HCT116 (cell line): ENCODE results near the gene FABP3. TPM values are rescaled to one million over a fixed set of nuclear protein-coding genes. Genes with fewer than 3 reads are reported as not detected.

Source experiments
- ATAC-seq: fragments of 200-7000 bp; cut with Tn5 transposase; 2 replicates; pipeline ENCODE4 v1.9.1; 2020; ENCODE audit warnings: mild to moderate bottlenecking, moderate library complexity
- BruUV-seq: library from RNA; stranded (reverse); fragments of 400-500 nt; replicated peaks from 2 replicates; lab custom pipeline; 2021; lab: Mats Ljungman, UMichigan
- CTCF ChIA-PET: fragments of 300-600 bp; sonication (Branson Sonifier 250); formaldehyde crosslinking; loops from one replicate; lab custom pipeline; 2021; ENCODE audit warnings: antibody characterized with exemption; lab: Charles Lee
- POLR2A ChIA-PET: fragments of 300-600, 350-600 bp; sonication (Branson Sonifier 250); formaldehyde crosslinking; loops from one replicate; lab custom pipeline; 2021; ENCODE audit warnings: antibody characterized with exemption; lab: Charles Lee
- RAD21 ChIA-PET, 2 experiments: fragments of 300-600 bp; sonication (Branson Sonifier 250); formaldehyde crosslinking; loops; one replicate each; lab custom pipeline; 2023; ENCODE audit warnings: low total read pairs in 2 of 2; ENCODE audit not compliant: uncharacterized antibody in 2 of 2, unreplicated experiment in 2 of 2, low non-redundant PET in 1 of 2; lab: Charles Lee
- DNase-seq: peaks from one replicate; pipeline ENCODE4 v3.0.0-alpha.2; 2010; ENCODE audit warnings: low read depth, low spot score
- H2AFZ ChIP-seq: fragments of 200-600 bp; shearing (Covaris generic), sonication (generic); 2 replicates; pipeline ENCODE4 v1.6.1; 2017; ENCODE audit warnings: low read depth, mixed run types, mixed read lengths, antibody characterized with exemption, low read length; ENCODE audit not compliant: poor library complexity, severe bottlenecking
- H3K27ac ChIP-seq: 2 replicates; pipeline ENCODE4 v1.5.1; 2012; ENCODE audit warnings: low read depth, low read length
- H3K27me3 ChIP-seq: fragments of 200-600 bp; sonication (generic); 2 replicates; pipeline ENCODE4 v1.6.1; 2016; ENCODE audit warnings: mixed run types, low read length, mixed read lengths; ENCODE audit not compliant: insufficient read depth
- H3K36me3 ChIP-seq, 2 experiments: fragments of 200-500 bp in 1 of 2; fragments of 200-600 bp in 1 of 2; sonication (Bioruptor generic) in 1 of 2; sonication (generic) in 1 of 2; 2 replicates each; pipeline versions ENCODE4 v1.5.1 to v1.6.1; 2014 to 2016; ENCODE audit warnings: low read length in 2 of 2, inconsistent platforms in 1 of 2, mixed read lengths in 1 of 2, mixed run types in 1 of 2; ENCODE audit not compliant: insufficient read depth in 2 of 2, control insufficient read depth in 1 of 2
- H3K4me1 ChIP-seq, 2 experiments: fragments of 200-600 bp in 1 of 2; sonication (generic) in 1 of 2; 2 replicates each; pipeline versions ENCODE4 v1.5.1 to v1.6.1; 2012 to 2017; ENCODE audit warnings: low read length in 2 of 2, inconsistent platforms in 1 of 2, mild to moderate bottlenecking in 1 of 2, mixed read lengths in 1 of 2, mixed run types in 1 of 2, moderate library complexity in 1 of 2; ENCODE audit not compliant: insufficient read depth in 2 of 2, control insufficient read depth in 1 of 2
- H3K4me2 ChIP-seq: fragments of 200-600 bp; sonication (generic); 2 replicates; pipeline ENCODE4 v1.6.1; 2017; ENCODE audit warnings: mixed run types, low read length, mixed read lengths
- H3K4me3 ChIP-seq, 2 experiments: fragments of 200-600 bp in 1 of 2; sonication (generic) in 1 of 2; replicated peaks in 1 of 2; 2 replicates each; pipeline ENCODE4 v1.5.1; 2011 to 2016; ENCODE audit warnings: low read length in 2 of 2, control low read depth in 1 of 2, low read depth in 1 of 2, mild to moderate bottlenecking in 1 of 2, mixed read lengths in 1 of 2, mixed run types in 1 of 2
- H3K79me2 ChIP-seq: fragments of 200-600 bp; sonication (generic); 2 replicates; pipeline ENCODE4 v1.6.1; 2017; ENCODE audit warnings: mild to moderate bottlenecking, mixed run types, low read length, moderate library complexity, mixed read lengths; ENCODE audit not compliant: insufficient read depth
- H3K9ac ChIP-seq: fragments of 200-600 bp; sonication (generic); 2 replicates; pipeline ENCODE4 v1.6.1; 2016; ENCODE audit warnings: low read length, mixed read lengths
- H3K9me2 ChIP-seq: fragments of 200-600 bp; sonication (generic), shearing (Covaris generic); 2 replicates; pipeline ENCODE4 v1.6.1; 2017; ENCODE audit warnings: mixed run types, mild to moderate bottlenecking, moderate library complexity; ENCODE audit not compliant: insufficient read depth
- H3K9me3 ChIP-seq, 2 experiments: fragments of 200-500 bp in 1 of 2; fragments of 200-600 bp in 1 of 2; sonication (Bioruptor generic) in 1 of 2; sonication (generic) in 1 of 2; 2 replicates each; pipeline ENCODE4 v1.6.1; 2014 to 2017; ENCODE audit warnings: low read length in 2 of 2, mixed read lengths in 2 of 2, inconsistent platforms in 1 of 2, low read depth in 1 of 2, mild to moderate bottlenecking in 1 of 2, mixed run types in 1 of 2, moderate library complexity in 1 of 2; ENCODE audit not compliant: control insufficient read depth in 1 of 2, insufficient read depth in 1 of 2
- H4K20me1 ChIP-seq: fragments of 200-600 bp; sonication (generic), shearing (Covaris generic); 2 replicates; pipeline ENCODE4 v1.6.1; 2017; ENCODE audit warnings: mixed run types, mild to moderate bottlenecking, moderate library complexity; ENCODE audit not compliant: insufficient read depth
- CBX3 ChIP-seq: IDR thresholded peaks from 2 replicates; pipeline ENCODE4 v1.6.1; 2012; ENCODE audit warnings: low read depth
- CEBPB ChIP-seq: IDR thresholded peaks from 2 replicates; pipeline ENCODE4 v1.6.1; 2012; ENCODE audit warnings: low read depth
- ELF1 ChIP-seq: IDR thresholded peaks from 2 replicates; pipeline ENCODE4 v1.6.1; 2012; ENCODE audit warnings: low read depth, borderline replicate concordance
- EZH2 ChIP-seq: fragments of 200-600 bp; sonication (generic); IDR thresholded peaks from 2 replicates; pipeline ENCODE4 v1.6.1; 2017; ENCODE audit warnings: antibody characterized with exemption, mixed run types
- JUND ChIP-seq: IDR thresholded peaks from 2 replicates; pipeline ENCODE4 v1.6.1; 2012
- MAX ChIP-seq: IDR thresholded peaks from 2 replicates; pipeline ENCODE4 v1.6.1; 2012
- POLR2A ChIP-seq: IDR thresholded peaks from 2 replicates; pipeline ENCODE4 v1.7.0; 2011; ENCODE audit warnings: borderline replicate concordance; ENCODE audit not compliant: insufficient read depth, insufficient read length; ENCODE audit errors: extremely low read depth
- SIN3A ChIP-seq: IDR thresholded peaks from 2 replicates; pipeline ENCODE4 v1.6.1; 2012; ENCODE audit warnings: low read depth
- SP1 ChIP-seq: IDR thresholded peaks from 2 replicates; pipeline ENCODE4 v1.6.1; 2012; ENCODE audit warnings: low read depth
- TCF7L2 ChIP-seq: IDR thresholded peaks from 2 replicates; pipeline ENCODE4 v1.7.0; 2011; ENCODE audit warnings: borderline replicate concordance, inconsistent platforms; ENCODE audit not compliant: insufficient read depth, insufficient read length; ENCODE audit errors: extremely low read depth
- ZFX ChIP-seq: fragments of 450-650 bp; IDR thresholded peaks from 2 replicates; pipeline ENCODE4 v1.6.1; 2017
- ZNF274 ChIP-seq: fragments of 200-500 bp; sonication (Bioruptor generic); IDR thresholded peaks from 2 replicates; pipeline ENCODE4 v1.6.1; 2014; ENCODE audit warnings: mild to moderate bottlenecking, low read depth, low read length, inconsistent platforms
- intact Hi-C: fragments of 100-400 bp; cut with micrococcal nuclease; formaldehyde crosslinking; loops from 2 replicates; pipeline ENCODE4 v1.10.0; 2022
- total RNA-seq: library from RNA; stranded (reverse); gene quantifications from one replicate; pipeline ENCODE4 v1.2.1, GENCODE V29; 2021; ENCODE audit not compliant: unreplicated experiment

The FABP3 gene
- total RNA-seq, 1 experiment from 2014 or later: not detected

- TF ChIP-seq ZFX (no peak), EZH2 (no peak), MAX (no peak), SIN3A (no peak), ELF1 (no peak), SP1 (no peak), CBX3 (no peak), JUND (no peak), ZNF274 (no peak), POLR2A (no peak), TCF7L2 (no peak)
- H3K9me2 ChIP-seq: no peaks in the 10 kb centered on the region
- no peaks in the 10 kb centered on the region for H3K4me1 ChIP-seq
- no peaks in the 10 kb centered on the region for H3K9me3 ChIP-seq
- no peak overlapping the region for H3K4me2 ChIP-seq
- no peak overlapping the region for H2AFZ ChIP-seq
- DNase-seq (no peak), ATAC-seq (no peak)
- no TSS peak for BruUV-seq
- ChIA-PET POLR2A (no interaction called here), CTCF (interaction anchor here (1.0 kb wide), 1 partner anchor 28 kb away, joined by 3 read pairs; no protein-coding TSS in a partner anchor), RAD21 (no interaction called here)
- H4K20me1 ChIP-seq: no peaks in the 10 kb centered on the region
- H3K36me3 ChIP-seq: no peaks in the 10 kb centered on the region; a peak in 2 of 4 replicates
- H3K4me3 ChIP-seq: no peak overlapping the region
- H3K27me3 ChIP-seq: no peaks in the 10 kb centered on the region
- H3K79me2 ChIP-seq: no peaks in the 10 kb centered on the region
- H3K27ac ChIP-seq: no peak overlapping the region
- intact Hi-C loops: no loop called here
- no peak overlapping the region for H3K9ac ChIP-seq
Measured at GRCh38 chr1:31366796-31367195, 6.1 kb downstream of the FABP3 start.

- ChIA-PET CTCF (no interaction called here), POLR2A (no interaction called here), RAD21 (no interaction called here)
- Histone ChIP-seq H3K36me3 (no peaks in the 10 kb centered on the region; a peak in 2 of 4 replicates), H3K9me3 (no peaks in the 10 kb centered on the region), H3K27ac (no peak overlapping the region), H3K4me3 (no peak overlapping the region), H3K4me2 (no peak overlapping the region), H2AFZ (no peak overlapping the region), H3K79me2 (no peaks in the 10 kb centered on the region), H3K9me2 (no peaks in the 10 kb centered on the region), H3K27me3 (no peaks in the 10 kb centered on the region), H3K4me1 (no peaks in the 10 kb centered on the region), H3K9ac (no peak overlapping the region), H4K20me1 (no peaks in the 10 kb centered on the region)
- intact Hi-C loops: no loop called here
- TF ChIP-seq CEBPB (no peak), CBX3 (no peak)
- ATAC-seq: no peak
- DNase-seq: no peak
- BruUV-seq: TSS peak; percentile 53
Measured at GRCh38 chr1:31364561-31365250, 8.2 kb downstream of the FABP3 start.
